Neural cell (in vitro differentiated cells): ENCODE data around the gene MRPL28. TPM values are rescaled to one million over a fixed set of nuclear protein-coding genes. Genes with fewer than 3 reads are reported as not detected.
"Not testable (repeated sequence)": the region's sequence is repeated elsewhere in the genome, so short reads cannot be mapped to it uniquely, and the experiment has no call there.

ENCODE experiments used
- H2AFZ ChIP-seq: fragments of 200-600, 300-800 bp; sonication (generic), shearing (Covaris generic); 2 replicates; pipeline ENCODE4 v1.6.0; 2014; ENCODE audit warnings: low read depth, mild to moderate bottlenecking, antibody characterized with exemption, low read length, moderate library complexity
- H3F3A ChIP-seq: fragments of 200-600 bp; shearing (Covaris generic); 2 replicates; pipeline ENCODE4 v1.6.1; 2016; ENCODE audit warnings: mild to moderate bottlenecking, moderate library complexity, mixed read lengths, antibody characterized with exemption, low read length; ENCODE audit not compliant: insufficient read depth, poor library complexity, severe bottlenecking
- H3K27ac ChIP-seq: fragments of 200-600, 300-800 bp; sonication (generic), shearing (Covaris generic); 2 replicates; pipeline ENCODE4 v1.5.1; 2014; ENCODE audit warnings: mild to moderate bottlenecking, low read length, moderate library complexity
- H3K27me3 ChIP-seq: fragments of 300-800, 200-600 bp; sonication (generic), shearing (Covaris generic); 2 replicates; pipeline ENCODE4 v1.6.0; 2014; ENCODE audit warnings: mild to moderate bottlenecking, low read depth, low read length, moderate library complexity; ENCODE audit not compliant: insufficient read depth
- H3K36me3 ChIP-seq: fragments of 300-800, 200-600 bp; sonication (generic), shearing (Covaris generic); 2 replicates; pipeline ENCODE4 v1.5.1; 2014; ENCODE audit warnings: mild to moderate bottlenecking, antibody characterized with exemption, low read length, moderate library complexity; ENCODE audit not compliant: insufficient read depth
- H3K4me2 ChIP-seq: fragments of 300-800, 200-600 bp; sonication (generic), shearing (Covaris generic); 2 replicates; pipeline ENCODE4 v1.6.0; 2014; ENCODE audit warnings: mild to moderate bottlenecking, low read length
- H3K4me3 ChIP-seq: fragments of 300-800, 200-600 bp; sonication (generic), shearing (Covaris generic); 2 replicates; pipeline ENCODE4 v1.5.1; 2014; ENCODE audit warnings: mild to moderate bottlenecking, low read length, moderate library complexity
- H3K79me2 ChIP-seq: fragments of 200-600 bp; shearing (Covaris generic); replicated peaks from 2 replicates; pipeline ENCODE4 v1.6.0; 2014; ENCODE audit warnings: mild to moderate bottlenecking, low read length, moderate library complexity; ENCODE audit not compliant: insufficient read depth
- H3K9ac ChIP-seq: fragments of 300-800, 200-600 bp; sonication (generic), shearing (Covaris generic); 2 replicates; pipeline ENCODE4 v1.6.1; 2016; ENCODE audit warnings: mild to moderate bottlenecking, low read length, mixed read lengths
- H3K9me2 ChIP-seq: fragments of 200-600 bp; shearing (Covaris generic); 2 replicates; pipeline ENCODE4 v1.6.1; 2016; ENCODE audit warnings: mild to moderate bottlenecking, low read length, mixed read lengths; ENCODE audit not compliant: insufficient read depth
- H3K9me3 ChIP-seq: fragments of 200-600, 300-800 bp; sonication (generic), shearing (Covaris generic); 2 replicates; pipeline ENCODE4 v1.6.1; 2016; ENCODE audit warnings: mild to moderate bottlenecking, mixed run types, low read length, moderate library complexity, mixed read lengths
- H4K20me1 ChIP-seq: fragments of 200-600 bp; shearing (Covaris generic); 2 replicates; pipeline ENCODE4 v1.6.1; 2016; ENCODE audit warnings: mild to moderate bottlenecking, mixed run types; ENCODE audit not compliant: insufficient read depth
- CTCF ChIP-seq: fragments of 450-650 bp; IDR thresholded peaks from 2 replicates; pipeline ENCODE4 v1.5.1; 2014; ENCODE audit warnings: antibody characterized with exemption, mild to moderate bottlenecking, moderate library complexity; ENCODE audit not compliant: poor library complexity, severe bottlenecking
- EP300 ChIP-seq: fragments of 450-650 bp; conservative IDR thresholded peaks from 2 replicates; pipeline ENCODE4 v1.6.1; 2014; ENCODE audit warnings: antibody characterized with exemption, mild to moderate bottlenecking, moderate library complexity; ENCODE audit not compliant: poor library complexity, severe bottlenecking
- EZH2 ChIP-seq: fragments of 200-600, 300-800 bp; shearing (Covaris generic), sonication (generic); IDR thresholded peaks from 2 replicates; pipeline ENCODE4 v1.6.1; 2014; ENCODE audit warnings: antibody characterized with exemption, low read length, borderline replicate concordance, mild to moderate bottlenecking; ENCODE audit not compliant: insufficient read depth, poor library complexity, severe bottlenecking
- MXI1 ChIP-seq: fragments of 450-650 bp; conservative IDR thresholded peaks from 2 replicates; pipeline ENCODE4 v1.6.1; 2014; ENCODE audit warnings: antibody characterized with exemption, mild to moderate bottlenecking; ENCODE audit not compliant: poor library complexity, severe bottlenecking
- POLR2AphosphoS5 ChIP-seq: IDR thresholded peaks from 2 replicates; pipeline ENCODE4 v1.6.1; 2012
- RAD21 ChIP-seq: fragments of 450-650 bp; conservative IDR thresholded peaks from 2 replicates; pipeline ENCODE4 v1.6.1; 2014; ENCODE audit warnings: antibody characterized with exemption, mild to moderate bottlenecking, moderate library complexity
- REST ChIP-seq: IDR thresholded peaks from 2 replicates; pipeline ENCODE4 v1.6.1; 2012; ENCODE audit warnings: borderline replicate concordance
- SMC3 ChIP-seq: fragments of 450-650 bp; conservative IDR thresholded peaks from 2 replicates; pipeline ENCODE4 v1.6.1; 2014; ENCODE audit warnings: antibody characterized with exemption, mild to moderate bottlenecking, moderate library complexity; ENCODE audit not compliant: poor library complexity
- TAF1 ChIP-seq: IDR thresholded peaks from 2 replicates; pipeline ENCODE4 v1.6.1; 2012; ENCODE audit warnings: low read depth
- polyA plus RNA-seq: library from polyadenylated mRNA; depleted of rRNA; stranded (reverse); fragments of >200 nt; gene quantifications from 2 replicates; pipeline ENCODE4 v1.2.3, GENCODE V29; 2014

MRPL28 gene
- polyA plus RNA-seq, 1 donor from 2014 or later = 134 TPM

GRCh38 chr16:349211-349610 is 21.1 kb downstream of the MRPL28 start:
- peaks cover 19% of the 10 kb centered on the region for H3K79me2 ChIP-seq

GRCh38 chr16:348495-348894 is 21.8 kb downstream of the MRPL28 start:
- not testable (repeated sequence) for H3K27me3 ChIP-seq, H3F3A ChIP-seq, H3K9me2 ChIP-seq, H3K9me3 ChIP-seq, H3K9ac ChIP-seq, H3K27ac ChIP-seq, H4K20me1 ChIP-seq, H2AFZ ChIP-seq, H3K4me3 ChIP-seq, H3K36me3 ChIP-seq, H3K4me2 ChIP-seq
- peaks cover 19% of the 10 kb centered on the region for H3K79me2 ChIP-seq

More at GRCh38 chr16:349211-349610, 21.1 kb downstream of the MRPL28 start:
- H3K9me2 ChIP-seq = no peaks in the 10 kb centered on the region
- H3K4me2 ChIP-seq = no peak overlapping the region
- H4K20me1 ChIP-seq = no peaks in the 10 kb centered on the region
- no peaks in the 10 kb centered on the region for H3K27me3 ChIP-seq
- no peak overlapping the region for H3K9ac ChIP-seq
- H2AFZ ChIP-seq = no peak overlapping the region
- H3K36me3 ChIP-seq = no peaks in the 10 kb centered on the region
- no peak overlapping the region for H3K27ac ChIP-seq
- no peak for TF ChIP-seq MXI1
- no peak for TF ChIP-seq SMC3
- TF ChIP-seq EZH2 = no peak
- no peak for TF ChIP-seq CTCF
- TF ChIP-seq POLR2AphosphoS5 = no peak
- TF ChIP-seq TAF1 = no peak
- no peak for TF ChIP-seq REST
- TF ChIP-seq RAD21 = no peak
- TF ChIP-seq EP300 = no peak
- no peak overlapping the region for H3K4me3 ChIP-seq
- no peaks in the 10 kb centered on the region for H3K9me3 ChIP-seq
- H3F3A ChIP-seq = no peaks in the 10 kb centered on the region

- Histone ChIP-seq H3K36me3 (no peaks in the 10 kb centered on the region), H4K20me1 (no peaks in the 10 kb centered on the region)
Observed at GRCh38 chr16:347203-347602, 23.1 kb downstream of the MRPL28 start.

More at GRCh38 chr16:347203-347602, 23.1 kb downstream of the MRPL28 start:
- Histone ChIP-seq H3K9ac (no peak overlapping the region), H3K27ac (no peak overlapping the region), H3K9me3 (no peaks in the 10 kb centered on the region), H3K9me2 (no peaks in the 10 kb centered on the region), H3F3A (no peaks in the 10 kb centered on the region), H3K4me3 (no peak overlapping the region), H3K27me3 (no peaks in the 10 kb centered on the region), H2AFZ (no peak overlapping the region), H3K79me2 (peaks cover 19% of the 10 kb centered on the region), H3K4me2 (no peak overlapping the region)
- TF ChIP-seq RAD21 (no peak), TAF1 (no peak), SMC3 (no peak), EP300 (no peak), MXI1 (no peak), EZH2 (no peak), CTCF (no peak), REST (no peak), POLR2AphosphoS5 (no peak)
